ENCODE measurements around the gene RNF225.
"Not testable (repeated sequence)": the region's sequence is repeated elsewhere in the genome, so short reads cannot be mapped to it uniquely, and the experiment has no call there.

The RNF225 gene

GRCh38 chr19:58409010-58409790 lies 13.7 kb downstream of the RNF225 start:
- no peak for DNase-seq

DNA sequence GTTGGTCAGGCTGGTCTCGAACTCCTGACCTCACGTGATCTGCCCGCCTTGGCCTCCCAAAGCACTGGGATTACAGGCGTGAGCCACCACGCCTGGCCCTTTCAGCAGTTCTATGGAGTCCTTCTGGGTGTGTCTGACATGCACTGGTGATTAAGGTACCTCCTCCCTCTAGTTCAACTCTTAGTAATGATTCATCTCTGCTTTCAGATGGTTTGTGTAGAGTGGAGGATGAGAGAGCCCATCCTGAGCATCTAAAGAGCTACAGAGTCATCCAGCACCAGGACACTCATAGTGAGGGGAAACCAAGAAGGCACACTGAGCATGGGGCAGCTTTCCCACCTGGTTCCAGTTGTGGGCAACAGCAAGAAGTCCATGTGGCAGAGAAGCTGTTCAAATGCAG lies 21.1 kb downstream of the RNF225 start:
- DNase-seq: no peak

DNA sequence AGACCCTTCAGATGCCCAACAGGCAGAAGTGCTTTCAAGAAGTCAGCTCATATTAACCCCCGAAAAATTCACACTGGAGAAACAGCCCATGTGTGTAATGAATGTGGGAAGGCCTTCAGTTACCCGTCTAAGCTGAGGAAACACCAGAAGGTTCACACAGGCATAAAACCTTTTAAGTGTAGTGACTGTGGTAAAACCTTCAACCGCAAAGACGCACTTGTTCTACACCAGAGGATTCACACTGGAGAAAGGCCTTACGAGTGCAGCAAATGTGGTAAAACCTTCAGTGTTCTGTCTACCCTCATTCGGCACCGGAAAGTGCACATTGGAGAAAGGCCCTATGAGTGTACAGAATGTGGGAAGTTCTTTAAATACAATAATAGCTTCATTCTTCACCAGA lies 21.6 kb downstream of the RNF225 start:
- DNase-seq: no peak

DNA sequence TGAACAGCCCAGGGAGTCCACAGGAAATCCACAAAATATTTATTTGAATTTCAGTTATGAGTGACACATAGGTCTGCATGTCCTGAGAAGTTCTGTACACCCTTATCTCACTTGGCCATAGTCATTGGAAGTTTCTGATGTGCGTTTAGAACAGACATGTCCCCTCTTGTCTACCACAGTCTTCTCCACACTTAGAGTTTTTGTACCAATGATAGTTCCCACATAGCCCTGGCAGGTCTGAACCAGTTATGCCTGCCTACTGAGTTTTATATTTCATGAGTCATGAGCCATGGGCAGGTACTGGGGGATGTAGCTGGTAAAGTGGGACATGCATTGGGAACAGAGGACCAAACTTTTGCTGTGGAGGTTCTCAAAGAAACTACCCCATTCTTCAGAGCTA lies 33.2 kb downstream of the RNF225 start:
- DNase-seq: no peak

GRCh38 chr19:58429745-58430144 lies 34.3 kb downstream of the RNF225 start:
- DNase-seq: no peak

- DNase-seq: no peak
These were observed 38.8 kb downstream of the RNF225 start for GRCh38 chr19:58434217-58434616.

GRCh38 chr19:58439576-58440554 lies 44.4 kb downstream of the RNF225 start, which contains the start of gene ZNF132:
Gene ZNF132 (minus strand): TSS chr19:58440153. CDS start chr19:58439821, 332 bp downstream.
- DNase-seq: peak; percentile 91 to 93

GRCh38 chr19:58440556-58440955 lies 45.1 kb downstream of the RNF225 start:
- no peak for DNase-seq

DNA sequence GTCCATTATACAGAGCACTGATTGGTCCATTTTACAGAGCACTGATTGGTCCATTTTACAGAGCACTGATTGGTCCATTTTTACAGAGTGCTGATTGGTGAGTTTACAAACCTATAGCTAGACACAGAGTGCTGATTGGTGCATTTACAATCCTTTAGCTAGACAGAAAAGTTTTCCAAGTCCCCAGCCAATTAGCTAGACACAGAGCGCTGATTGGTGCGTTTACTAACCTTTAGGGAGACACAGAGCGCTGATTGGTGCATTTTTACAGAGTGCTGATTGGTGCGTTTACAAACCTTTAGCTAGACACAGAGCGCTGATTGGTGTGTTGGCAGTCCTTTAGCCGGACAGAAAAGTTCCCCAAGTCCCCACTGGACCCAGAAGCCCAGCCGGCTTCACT lies 47.5 kb downstream of the RNF225 start:
- DNase-seq: not testable (repeated sequence)

Measured in NCI-H187 (cell line).